Caki2 (cell line): ENCODE data around the gene TMX2. TPM values are rescaled to one million over a fixed set of nuclear protein-coding genes. Genes with fewer than 3 reads are reported as not detected.

Source experiments
- DNase-seq: peaks from one replicate; pipeline ENCODE4 v3.0.0-alpha.2; 2015; ENCODE audit warnings: low read depth
- in situ Hi-C: cut with HindIII; loops from 2 replicates; pipeline ENCODE4 v1.10.0; 2016; ENCODE audit warnings: low sequenced_read_pairs, low pct_unique_long_range_greater_than_20kb, mixed read lengths
- total RNA-seq: library from RNA; depleted of rRNA; stranded (reverse); fragments of >200 nt; shearing (Covaris generic); gene quantifications from 2 replicates; pipeline ENCODE4 v1.2.3, GENCODE V29; 2014; ENCODE audit warnings: low replicate concordance

Gene TMX2
- total RNA-seq, 1 experiment from 2014 or later = 92.7 TPM

GRCh38 chr11:57761301-57762234, 49.2 kb downstream of the TMX2 start, which contains the start of gene CTNND1:
Gene CTNND1, plus strand, starts transcription at chr11:57761802. Its CDS starts 29,677 bp downstream, at chr11:57791479.
- in situ Hi-C loops = no loop called here
- peak; percentile 95 for DNase-seq

DNA sequence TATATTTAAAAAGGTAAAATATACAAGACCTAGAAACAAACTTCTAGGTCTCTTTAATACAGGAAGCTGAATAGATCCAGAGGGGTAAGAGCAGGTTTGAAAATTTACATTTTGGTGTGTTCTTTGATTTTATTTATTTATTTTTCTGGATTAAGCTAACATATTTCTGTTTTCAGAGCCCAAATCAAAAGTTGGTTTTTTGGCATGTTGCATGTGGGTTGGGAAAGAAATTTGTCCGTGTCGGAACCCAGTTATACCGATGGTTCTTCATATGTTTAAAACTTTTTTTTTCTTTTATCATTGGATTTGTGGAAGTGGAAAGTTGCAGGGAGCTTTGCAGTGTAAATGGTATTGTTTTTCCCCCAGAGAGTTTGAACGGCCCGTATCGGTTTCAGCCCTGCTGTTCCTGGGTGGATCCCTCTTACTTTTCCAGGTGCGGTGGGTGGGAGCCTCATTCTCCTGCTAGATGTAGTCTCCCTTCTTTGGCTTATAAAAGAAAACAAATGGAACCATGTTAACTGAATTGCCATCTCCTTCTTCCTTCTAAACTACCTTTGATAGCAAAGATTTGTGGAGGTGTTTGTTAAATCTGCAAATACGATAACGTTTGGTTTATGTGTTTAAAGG, 50.0 kb downstream of the TMX2 start:
- in situ Hi-C loops = no loop called here
- DNase-seq = no peak

GRCh38 chr11:57763568-57763967, 51.2 kb downstream of the TMX2 start:
- peak; percentile 45 for DNase-seq

DNA sequence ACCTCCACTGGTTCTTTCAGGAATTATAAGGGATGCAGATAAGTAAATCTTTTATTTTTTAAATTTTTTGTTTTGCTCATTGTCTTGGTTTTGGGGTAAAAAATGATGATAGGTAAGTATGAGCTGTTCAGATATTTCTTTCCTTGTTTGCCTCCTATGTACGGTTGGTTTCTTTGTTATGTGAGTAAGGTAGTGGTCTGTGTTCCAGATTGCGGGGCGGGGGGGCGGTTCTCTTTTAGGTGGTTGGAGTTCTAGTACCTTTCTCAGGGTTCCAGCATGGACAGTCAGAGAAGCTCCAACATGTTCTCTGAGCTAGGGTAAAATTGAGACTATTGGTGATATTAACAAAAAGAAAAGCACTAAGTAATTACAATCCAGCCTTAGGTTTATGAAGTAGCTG, 51.6 kb downstream of the TMX2 start:
- no peak for DNase-seq
- in situ Hi-C loops = no loop called here

More at GRCh38 chr11:57763568-57763967, 51.2 kb downstream of the TMX2 start:
- in situ Hi-C loops = no loop called here

- in situ Hi-C loops = no loop called here
- no peak for DNase-seq
Measured at GRCh38 chr11:57764566-57764965, 52.2 kb downstream of the TMX2 start.

GRCh38 chr11:57764972-57765371, 52.6 kb downstream of the TMX2 start:
- in situ Hi-C loops = no loop called here
- DNase-seq = no peak

- in situ Hi-C loops = no loop called here
- no peak for DNase-seq
Measured at GRCh38 chr11:57770793-57771192, 58.4 kb downstream of the TMX2 start.

DNA sequence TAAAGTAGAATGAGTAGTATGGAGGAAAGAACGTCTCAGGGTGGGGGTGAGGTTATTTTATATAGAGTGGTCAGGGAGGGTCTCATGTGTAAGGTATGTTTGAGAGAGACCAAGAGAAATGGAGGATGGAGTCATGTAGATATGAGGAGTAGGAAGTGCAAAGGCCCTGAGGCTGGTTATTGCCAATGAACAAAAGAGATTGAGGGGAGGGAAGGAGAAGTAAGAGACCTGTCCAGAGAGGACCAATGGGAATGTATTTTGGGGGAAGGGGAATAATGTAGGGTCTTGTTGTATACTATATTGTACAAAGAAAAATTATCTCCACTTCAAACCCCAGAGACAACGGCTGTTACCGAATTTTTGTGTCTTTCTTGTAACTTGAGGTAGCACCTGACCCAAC, 59.0 kb downstream of the TMX2 start:
- no peak for DNase-seq
- in situ Hi-C loops = no loop called here

DNA sequence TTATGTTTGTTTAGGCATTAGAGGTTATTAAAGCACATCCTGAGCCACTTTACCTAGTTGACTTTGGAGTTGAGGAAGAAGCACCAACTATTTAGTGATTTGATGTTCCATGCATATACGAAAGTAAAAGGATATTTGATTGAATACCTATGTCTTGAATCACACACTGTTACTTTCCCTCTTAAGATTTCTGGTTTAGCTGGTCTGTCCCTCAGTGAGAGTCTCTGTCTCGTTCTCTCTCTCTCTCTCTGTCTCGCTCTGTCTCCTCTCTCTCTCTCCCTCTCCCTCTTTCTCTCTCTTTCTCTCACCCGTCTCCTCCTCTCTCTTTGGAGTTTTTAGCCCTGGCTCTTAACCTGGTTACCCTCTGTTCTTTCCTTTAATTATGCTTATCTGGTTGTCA, 60.2 kb downstream of the TMX2 start:
- in situ Hi-C loops = no loop called here
- DNase-seq = no peak

GRCh38 chr11:57773026-57773598, 60.7 kb downstream of the TMX2 start:
- no peak for DNase-seq
- in situ Hi-C loops = no loop called here

DNA sequence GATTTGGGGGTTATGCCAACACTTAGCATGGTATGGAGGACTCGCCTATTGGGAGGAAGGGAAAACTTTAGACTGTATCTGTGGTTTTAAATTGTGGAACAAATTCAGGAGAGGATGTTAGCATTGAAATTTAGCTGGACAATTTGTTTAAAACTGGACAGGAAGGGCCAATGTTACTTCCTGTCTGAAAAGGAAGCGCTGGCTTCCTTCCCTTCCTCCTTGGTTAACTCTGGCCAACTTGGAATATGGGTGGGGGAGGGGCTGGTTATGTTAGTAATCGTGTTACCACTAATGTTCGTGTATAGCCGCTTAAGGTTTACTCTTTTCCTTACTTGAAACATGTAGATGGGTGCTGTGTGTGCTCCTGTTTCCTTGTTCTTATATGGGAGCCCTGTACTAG, 63.1 kb downstream of the TMX2 start:
- in situ Hi-C loops = no loop called here
- DNase-seq = no peak

DNA sequence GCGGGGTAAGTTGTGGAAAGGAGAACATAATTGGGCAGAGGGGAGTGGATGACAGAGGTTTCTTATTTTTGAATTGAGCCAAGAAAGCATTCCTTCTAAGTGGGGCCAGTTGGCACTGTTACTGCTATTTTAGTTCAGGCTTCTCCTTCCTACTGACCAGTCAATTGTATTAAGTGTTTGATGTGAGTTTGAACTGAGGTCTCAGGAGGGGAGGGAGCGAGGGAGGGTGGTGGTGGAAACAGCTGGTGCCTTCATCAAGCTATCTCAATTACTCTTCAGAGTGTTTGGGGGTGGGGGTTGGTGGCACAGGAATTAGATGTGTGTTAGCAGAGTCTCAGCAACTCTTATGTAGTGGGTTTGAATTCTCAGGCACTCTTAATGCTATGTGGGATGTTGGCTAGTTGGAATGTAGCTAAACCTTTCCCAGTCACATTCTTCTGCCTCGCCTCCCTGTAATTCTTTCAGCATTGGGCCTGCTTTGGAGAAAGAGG, 63.7 kb downstream of the TMX2 start:
- DNase-seq = no peak
- in situ Hi-C loops = no loop called here

- no peak for DNase-seq
- in situ Hi-C loops = no loop called here
Measured at GRCh38 chr11:57776577-57777210, 64.3 kb downstream of the TMX2 start.

GRCh38 chr11:57777969-57778317, 65.5 kb downstream of the TMX2 start:
- in situ Hi-C loops = no loop called here
- DNase-seq = peak; percentile 56

- in situ Hi-C loops = no loop called here
- DNase-seq = peak; percentile 93
Measured at GRCh38 chr11:57778318-57779037, 66.1 kb downstream of the TMX2 start.

- in situ Hi-C loops = no loop called here
- peak; percentile 28 for DNase-seq
Measured at GRCh38 chr11:57779276-57779675, 66.9 kb downstream of the TMX2 start.

- in situ Hi-C loops = no loop called here
- DNase-seq = no peak
Measured at GRCh38 chr11:57781529-57781943, 69.1 kb downstream of the TMX2 start.

DNA sequence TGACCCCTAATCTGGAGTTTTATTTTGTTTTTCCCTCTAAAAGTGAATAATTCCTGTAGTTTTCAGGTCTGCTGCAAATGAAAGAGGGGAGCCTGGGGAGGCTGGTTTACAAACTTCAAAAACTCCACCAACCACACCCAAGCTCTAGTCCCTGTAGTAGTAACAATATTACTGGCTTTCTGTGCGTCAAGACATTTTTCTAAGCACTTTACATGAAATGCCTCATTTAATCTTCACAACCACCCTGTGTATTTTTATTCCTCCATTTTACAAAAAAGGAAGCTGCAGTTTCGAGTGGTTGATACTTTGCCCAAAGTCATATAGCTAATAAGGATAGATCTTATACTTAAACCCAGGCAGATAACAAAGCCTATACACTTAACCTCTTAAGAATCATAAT, 72.7 kb downstream of the TMX2 start:
- in situ Hi-C loops = no loop called here

More for the DNA sequence above, 72.7 kb downstream of the TMX2 start:
- DNase-seq = no peak
